MCF 10A (cell line): ENCODE measurements around the gene PPDPF. TPM values are rescaled to one million over a fixed set of nuclear protein-coding genes. Genes with fewer than 3 reads are reported as not detected.

Experiments
- BruUV-seq: library from RNA; stranded (reverse); fragments of 400-500 nt; replicated peaks from 2 replicates; lab custom pipeline; 2021; lab: Mats Ljungman, UMichigan
- CTCF ChIA-PET: fragments of 300-600 bp; sonication (Branson Sonifier 250); formaldehyde crosslinking; extraction: SDS; loops from one replicate; lab custom pipeline; 2021; ENCODE audit warnings: antibody characterized with exemption, inconsistent platforms; lab: Yijun Ruan, JAX
- POLR2A ChIA-PET: fragments of 300-600, 350-650 bp; sonication (Branson Sonifier 250); formaldehyde crosslinking; extraction: SDS; loops from one replicate; lab custom pipeline; 2020; ENCODE audit warnings: antibody characterized with exemption, inconsistent platforms; lab: Yijun Ruan, JAX
- DNase-seq: peaks from one replicate; pipeline ENCODE4 v3.0.0-alpha.2; 2018; ENCODE audit not compliant: unreplicated experiment
- H3K27ac Mint-ChIP-seq: one replicate; pipeline ENCODE4 v1.8.0; 2022; ENCODE audit warnings: mild to moderate bottlenecking, low read depth, mixed read lengths; ENCODE audit not compliant: unreplicated experiment
- H3K27me3 Mint-ChIP-seq: one replicate; pipeline ENCODE4 v1.8.0; 2022; ENCODE audit warnings: mixed read lengths; ENCODE audit not compliant: insufficient read depth, unreplicated experiment
- H3K36me3 Mint-ChIP-seq: one replicate; pipeline ENCODE4 v1.8.0; 2022; ENCODE audit warnings: mild to moderate bottlenecking, moderate library complexity, mixed read lengths; ENCODE audit not compliant: insufficient read depth, unreplicated experiment
- H3K4me1 Mint-ChIP-seq: one replicate; pipeline ENCODE4 v1.8.0; 2022; ENCODE audit warnings: mixed read lengths; ENCODE audit not compliant: insufficient read depth, unreplicated experiment
- H3K4me3 Mint-ChIP-seq: one replicate; pipeline ENCODE4 v1.8.0; 2022; ENCODE audit warnings: mild to moderate bottlenecking, moderate library complexity, mixed read lengths; ENCODE audit not compliant: unreplicated experiment
- H3K9me3 Mint-ChIP-seq: one replicate; pipeline ENCODE4 v1.8.0; 2022; ENCODE audit warnings: mixed read lengths; ENCODE audit not compliant: unreplicated experiment
- CTCF ChIP-seq: fragments of 200-600 bp; IDR thresholded peaks from one replicate; pipeline ENCODE4 v1.8.0; 2022; ENCODE audit warnings: antibody characterized with exemption, mild to moderate bottlenecking; ENCODE audit not compliant: unreplicated experiment
- intact Hi-C: fragments of 100-400 bp; cut with micrococcal nuclease; formaldehyde crosslinking; loops from 2 replicates; pipeline ENCODE4 v1.14.1; 2022
- total RNA-seq: library from RNA; stranded (reverse); gene quantifications from 2 replicates; pipeline ENCODE4 v1.2.3, GENCODE V29; 2022

The PPDPF gene
- total RNA-seq, 1 experiment from 2014 or later = 315 TPM

- Mint-ChIP-seq H3K27me3 (no peaks in the 10 kb centered on the region), H3K9me3 (no peaks in the 10 kb centered on the region), H3K36me3 (no peaks in the 10 kb centered on the region), H3K27ac (no peak overlapping the region), H3K4me1 (no peaks in the 10 kb centered on the region), H3K4me3 (no peak overlapping the region)
- CTCF ChIA-PET = interaction anchor here (1.8 kb wide), 1 partner anchor 12 kb away, joined by 7 read pairs; no protein-coding TSS in a partner anchor
- intact Hi-C loops = no loop called here
- no peak for DNase-seq
- no TSS peak for BruUV-seq
- POLR2A ChIA-PET = interaction anchor here (0.6 kb wide), 1 partner anchor 120 kb away, joined by 3 read pairs; no protein-coding TSS in a partner anchor
- no peak for TF ChIP-seq CTCF
Observed at GRCh38 chr20:63551068-63551467, 30.5 kb downstream of the PPDPF start.

GRCh38 chr20:63552481-63553249 is 32.1 kb downstream of the PPDPF start:
- no peak overlapping the region for H3K4me3 Mint-ChIP-seq
- no peaks in the 10 kb centered on the region for H3K4me1 Mint-ChIP-seq
- intact Hi-C loops = no loop called here
- ChIA-PET POLR2A (interaction anchor here (0.6 to 1.7 kb wide), 2 partner anchors 9 to 313 kb away, joined by 4 to 6 read pairs; partner anchors contain the start of gene TPD52L2), CTCF (interaction anchor here (0.6 to 1.0 kb wide), 3 partner anchors 57 to 242 kb away, joined by 3 to 4 read pairs (median 3); no protein-coding TSS in a partner anchor)
- H3K36me3 Mint-ChIP-seq = no peaks in the 10 kb centered on the region
- no TSS peak for BruUV-seq
- no peak for DNase-seq
- H3K27me3 Mint-ChIP-seq = no peaks in the 10 kb centered on the region
- no peak overlapping the region for H3K27ac Mint-ChIP-seq
- no peak for TF ChIP-seq CTCF
- no peaks in the 10 kb centered on the region for H3K9me3 Mint-ChIP-seq

- peak; percentile 75 for DNase-seq
- intact Hi-C loops = no loop called here
- TF ChIP-seq CTCF = no peak
- no peaks in the 10 kb centered on the region for H3K9me3 Mint-ChIP-seq
- H3K27ac Mint-ChIP-seq = no peak overlapping the region
- ChIA-PET POLR2A (no interaction called here), CTCF (interaction anchor here (0.6 kb wide), 1 partner anchor 243 kb away, joined by 3 read pairs; no protein-coding TSS in a partner anchor)
- H3K27me3 Mint-ChIP-seq = no peaks in the 10 kb centered on the region
- H3K4me1 Mint-ChIP-seq = no peaks in the 10 kb centered on the region
- no peaks in the 10 kb centered on the region for H3K36me3 Mint-ChIP-seq
- peak overlapping the region; percentile 10 for H3K4me3 Mint-ChIP-seq
- no TSS peak for BruUV-seq
Observed at GRCh38 chr20:63553251-63553932, 32.8 kb downstream of the PPDPF start.

- Mint-ChIP-seq H3K27me3 (no peaks in the 10 kb centered on the region), H3K4me1 (no peaks in the 10 kb centered on the region), H3K27ac (no peak within 1 kb of the TSS), H3K36me3 (no peaks in the 10 kb centered on the region), H3K9me3 (no peaks in the 10 kb centered on the region), H3K4me3 (peak within 1 kb of the TSS; percentile 10)
- no peak for DNase-seq
- ChIA-PET POLR2A (interaction anchor here (0.5 to 1.9 kb wide), 3 partner anchors 9 to 342 kb away, joined by 3 to 6 read pairs (median 5); no protein-coding TSS in a partner anchor), CTCF (no interaction called here)
- BruUV-seq = no TSS peak
- intact Hi-C loops = no loop called here
- TF ChIP-seq CTCF = no peak
Observed at GRCh38 chr20:63553933-63554290, 33.3 kb downstream of the PPDPF start, which contains the start of gene FNDC11. Gene FNDC11, plus strand, starts transcription at chr20:63554159. Its CDS starts 1,505 bp downstream, at chr20:63555664.
